HG02852 (cell line): ENCODE measurements around the gene LPIN1.

Source experiments
- ATAC-seq: cut with Tn5 transposase; IDR thresholded peaks from one replicate; pipeline ENCODE4 v1.9.1; 2021; ENCODE audit warnings: mild to moderate bottlenecking, moderate library complexity; ENCODE audit not compliant: unreplicated experiment

The LPIN1 gene

DNA sequence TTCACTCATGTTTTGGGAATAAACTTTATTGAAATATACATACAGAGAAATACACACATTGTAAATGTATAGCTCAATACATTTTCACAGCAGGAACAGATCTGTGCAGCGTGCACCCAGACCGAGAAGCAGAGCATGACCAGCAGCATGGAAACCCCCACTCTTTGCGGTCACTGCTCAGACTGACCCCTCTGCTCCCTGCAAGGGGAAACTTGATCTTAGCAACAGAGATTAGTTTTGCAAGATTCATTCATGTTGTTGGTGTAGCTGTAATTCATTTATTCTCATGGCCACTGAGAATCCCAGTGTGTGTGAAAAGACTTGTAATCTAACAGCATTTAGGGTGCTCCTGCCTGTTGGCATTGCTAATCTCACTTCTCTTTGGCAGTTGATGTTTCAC lies 35.2 kb downstream of the LPIN1 start:
- ATAC-seq = no peak

DNA sequence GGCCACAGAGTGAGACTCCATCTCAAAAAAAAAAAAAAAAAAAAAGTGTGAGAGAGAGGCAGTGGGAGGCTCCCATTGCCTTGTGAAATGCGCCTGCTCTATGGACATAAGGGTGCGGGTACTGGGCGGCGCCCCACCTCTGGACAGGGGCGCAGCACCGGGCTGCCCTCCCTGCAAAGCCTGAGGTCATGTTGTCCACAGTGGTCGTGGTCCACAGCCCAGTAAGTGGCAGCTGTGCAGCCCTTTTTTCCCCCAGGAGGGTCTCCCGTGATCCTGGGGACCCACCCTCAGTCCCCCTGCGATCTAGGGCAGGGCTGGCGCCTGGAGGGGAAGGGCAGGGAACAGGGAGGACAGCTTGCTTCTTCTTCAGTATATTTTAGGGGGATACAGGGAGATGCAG lies 37.8 kb downstream of the LPIN1 start:
- no peak for ATAC-seq

DNA sequence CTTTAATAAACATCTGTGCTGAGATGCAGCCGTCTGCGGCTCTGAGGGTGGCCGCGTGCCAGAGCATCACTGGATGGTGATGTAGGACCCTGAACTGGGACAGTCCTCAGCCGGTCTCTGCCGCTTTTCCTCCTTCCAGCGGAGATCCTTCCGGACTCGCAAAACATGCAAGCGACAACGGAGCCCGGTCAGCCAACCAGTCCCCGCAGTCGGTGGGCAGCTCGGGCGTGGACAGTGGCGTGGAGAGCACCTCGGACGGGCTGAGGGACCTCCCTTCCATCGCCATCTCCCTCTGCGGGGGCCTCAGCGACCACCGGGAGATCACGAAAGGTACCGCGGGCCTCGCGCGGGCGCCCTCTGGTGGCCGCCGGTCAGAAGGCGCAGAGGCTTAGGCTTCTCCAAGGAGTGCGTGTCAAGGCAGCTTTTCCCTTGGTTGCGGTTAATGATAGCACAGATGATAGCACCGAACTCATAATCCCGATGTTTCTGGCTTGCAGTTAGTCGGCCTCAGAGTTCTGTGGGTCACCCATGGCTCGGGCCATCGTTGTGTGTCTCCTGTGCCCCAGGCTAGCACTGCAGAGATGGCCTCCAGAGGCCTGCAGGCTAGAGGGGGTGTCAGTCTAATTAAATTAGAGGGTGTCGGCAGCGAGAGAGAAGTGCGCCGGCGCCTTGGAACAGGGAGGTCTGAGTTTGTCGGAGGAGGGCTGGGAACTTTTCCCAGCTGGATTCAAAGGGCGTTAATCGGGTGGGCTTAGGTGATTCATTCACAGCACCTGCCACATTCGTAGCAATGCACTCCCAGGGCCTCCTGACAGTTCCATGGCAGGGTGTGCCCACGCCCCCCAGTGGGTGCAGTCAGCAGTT lies 38.5 kb downstream of the LPIN1 start:
- no peak for ATAC-seq

DNA sequence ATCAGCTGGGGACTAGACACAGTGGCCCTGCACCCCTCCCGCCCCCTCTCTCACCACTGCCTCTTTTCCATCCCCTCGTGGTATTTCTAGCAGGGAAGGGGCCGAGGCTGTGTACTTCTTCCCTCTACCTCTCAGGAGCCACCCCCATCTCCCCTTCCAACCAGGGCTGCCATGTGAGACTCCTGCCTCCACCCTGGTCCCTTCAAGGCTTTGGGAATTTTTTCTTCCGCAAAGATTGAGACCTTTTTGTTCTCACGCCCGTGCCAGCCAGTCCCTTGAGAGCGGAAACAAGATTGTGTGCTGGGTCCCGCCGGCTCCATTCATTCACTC lies 39.1 kb downstream of the LPIN1 start:
- no peak for ATAC-seq

DNA sequence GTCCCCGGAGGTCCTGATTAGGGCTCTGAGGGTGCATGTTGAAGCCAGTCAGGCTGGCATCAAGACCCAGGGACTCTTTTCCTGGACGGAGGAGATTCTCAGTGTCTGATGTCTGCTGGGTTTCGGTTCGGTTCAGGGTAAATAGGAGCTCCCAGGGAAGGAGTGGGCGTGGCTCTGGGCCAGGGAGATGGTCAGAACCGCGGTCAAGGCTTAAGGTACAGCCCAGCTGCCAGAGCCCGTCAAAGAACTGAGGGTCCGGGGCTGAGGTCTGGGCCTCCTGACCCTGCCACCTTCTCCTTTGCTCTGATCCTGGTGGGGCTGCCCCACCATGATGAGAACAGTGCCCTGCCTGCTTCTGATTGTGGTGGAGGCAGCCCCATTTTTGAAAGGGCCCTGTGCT lies 39.8 kb downstream of the LPIN1 start:
- ATAC-seq = no peak

DNA sequence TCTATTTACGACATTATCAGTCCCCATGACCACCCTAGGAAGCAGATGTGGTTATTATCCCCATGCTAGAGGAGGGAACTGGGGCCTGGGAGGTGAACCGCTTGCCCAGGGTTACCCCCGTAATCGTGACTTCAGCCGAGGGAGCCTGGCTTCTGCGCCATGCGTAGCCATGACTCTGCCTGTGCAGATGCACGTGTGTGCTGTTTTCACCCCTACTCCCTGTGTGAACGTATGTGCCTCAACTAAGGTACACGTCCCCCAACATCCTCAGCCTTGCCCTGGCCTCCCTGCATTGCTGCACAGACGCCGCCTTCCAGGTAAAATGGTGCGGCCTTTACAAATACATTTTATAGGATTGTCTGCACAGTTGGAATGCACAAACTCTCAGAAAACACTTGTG lies 40.2 kb downstream of the LPIN1 start:
- no peak for ATAC-seq

DNA sequence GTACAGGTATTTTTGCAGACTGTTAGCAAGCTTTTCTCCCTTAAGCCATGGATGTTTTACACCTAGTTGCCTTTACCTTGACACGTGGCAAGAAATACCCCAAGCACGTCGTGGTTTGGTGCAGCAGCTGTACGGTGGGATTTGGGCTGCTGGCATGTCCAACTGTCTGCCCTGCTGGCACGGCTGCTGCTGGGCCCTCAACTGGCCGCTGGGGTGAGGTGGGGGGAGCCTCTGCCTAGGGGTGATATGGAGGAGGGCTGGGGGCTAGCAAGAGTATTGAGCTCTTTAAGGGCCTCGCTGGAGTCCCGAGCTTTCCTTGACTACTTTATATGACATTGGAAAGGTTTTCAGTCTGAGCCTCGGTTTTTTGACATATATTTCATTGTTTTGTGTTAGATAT lies 41.6 kb downstream of the LPIN1 start:
- ATAC-seq = no peak

DNA sequence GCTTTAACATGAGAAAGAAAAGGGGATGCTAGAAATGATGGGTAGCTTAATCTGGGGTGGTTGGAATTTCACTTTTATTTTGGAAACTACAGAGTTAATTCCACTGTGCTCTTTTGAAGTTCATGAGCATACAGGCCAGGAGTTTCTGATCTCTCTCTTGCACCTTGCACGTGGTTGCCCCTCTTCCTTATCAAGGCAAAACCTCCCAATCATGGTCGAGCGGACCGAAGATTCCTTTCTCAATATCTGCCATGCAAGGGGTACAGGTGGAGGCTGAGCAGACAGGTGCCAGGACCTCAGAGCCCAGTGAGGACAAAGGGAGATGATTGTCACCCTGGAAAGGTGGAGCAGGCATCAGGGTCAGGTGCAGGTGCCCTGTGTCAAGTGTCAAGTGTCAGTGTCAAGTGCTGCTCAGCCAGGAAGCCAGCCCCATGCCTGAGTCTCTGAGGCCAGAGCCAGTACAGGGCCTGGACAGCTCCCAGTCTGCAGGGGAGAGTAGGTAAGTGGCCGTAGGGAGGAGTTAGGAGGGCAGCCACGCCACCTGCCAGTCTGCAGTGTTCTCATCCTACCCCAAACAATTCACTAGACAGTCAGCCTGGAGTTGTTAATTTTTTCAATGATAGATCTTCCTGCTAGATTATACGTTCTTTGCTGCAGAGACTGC lies 42.2 kb downstream of the LPIN1 start:
- no peak for ATAC-seq

DNA sequence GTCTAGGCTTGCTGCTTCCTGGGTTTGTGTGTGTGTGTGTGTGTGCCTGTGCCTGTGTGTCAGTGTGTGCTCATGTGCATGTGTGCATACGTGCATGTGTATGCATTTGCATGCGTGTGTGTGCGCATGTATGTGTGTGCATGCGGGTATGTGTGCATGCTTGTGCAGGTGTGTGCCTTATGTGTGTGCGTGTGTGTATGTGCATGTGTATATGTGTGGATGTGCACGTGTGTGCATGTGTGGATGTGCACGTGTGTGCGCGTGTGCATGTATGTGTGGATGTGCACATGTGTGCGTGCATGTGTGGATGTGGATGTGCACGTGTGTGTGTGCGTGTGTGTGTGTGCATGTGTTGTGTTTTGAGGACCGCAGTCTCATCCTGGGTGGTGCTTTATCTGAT lies 42.8 kb downstream of the LPIN1 start:
- ATAC-seq = no peak

DNA sequence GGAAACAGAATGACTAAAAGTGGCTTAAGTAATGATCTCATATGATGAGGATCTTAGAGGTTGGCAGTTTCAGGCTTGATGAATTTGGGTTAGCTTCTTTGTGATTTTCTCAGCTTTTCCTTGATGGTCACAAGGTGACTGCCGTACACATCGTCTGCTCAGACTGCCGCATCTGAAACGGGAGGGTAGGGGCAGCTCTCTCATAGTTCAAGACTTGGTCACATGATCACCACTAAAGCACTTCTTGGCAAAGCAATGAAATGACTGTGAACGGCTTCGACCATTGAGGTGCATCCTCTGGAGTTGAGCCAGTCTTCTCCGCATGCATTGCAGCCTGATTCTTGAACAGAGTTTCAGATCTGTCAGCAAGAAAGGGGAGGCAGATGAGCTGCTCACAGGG lies 43.8 kb downstream of the LPIN1 start:
- no peak for ATAC-seq

DNA sequence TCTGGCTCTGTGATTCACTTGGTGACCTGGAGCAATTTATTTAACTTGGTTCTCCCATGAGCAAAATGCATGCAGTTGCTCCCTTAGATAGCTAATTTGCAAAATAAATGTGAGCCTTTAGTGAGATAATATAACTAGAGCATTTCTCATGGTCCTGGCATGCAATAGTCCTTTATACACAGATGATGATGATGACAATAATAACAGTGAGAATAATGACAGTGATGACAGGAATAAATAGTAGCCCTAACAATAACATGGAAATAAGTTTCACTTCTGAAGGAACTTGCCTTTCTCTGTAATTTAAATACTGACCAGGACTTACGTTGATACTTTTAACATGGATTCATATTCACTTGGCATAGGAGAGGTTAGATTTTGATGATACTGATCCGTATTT lies 49.2 kb downstream of the LPIN1 start:
- ATAC-seq = no peak

DNA sequence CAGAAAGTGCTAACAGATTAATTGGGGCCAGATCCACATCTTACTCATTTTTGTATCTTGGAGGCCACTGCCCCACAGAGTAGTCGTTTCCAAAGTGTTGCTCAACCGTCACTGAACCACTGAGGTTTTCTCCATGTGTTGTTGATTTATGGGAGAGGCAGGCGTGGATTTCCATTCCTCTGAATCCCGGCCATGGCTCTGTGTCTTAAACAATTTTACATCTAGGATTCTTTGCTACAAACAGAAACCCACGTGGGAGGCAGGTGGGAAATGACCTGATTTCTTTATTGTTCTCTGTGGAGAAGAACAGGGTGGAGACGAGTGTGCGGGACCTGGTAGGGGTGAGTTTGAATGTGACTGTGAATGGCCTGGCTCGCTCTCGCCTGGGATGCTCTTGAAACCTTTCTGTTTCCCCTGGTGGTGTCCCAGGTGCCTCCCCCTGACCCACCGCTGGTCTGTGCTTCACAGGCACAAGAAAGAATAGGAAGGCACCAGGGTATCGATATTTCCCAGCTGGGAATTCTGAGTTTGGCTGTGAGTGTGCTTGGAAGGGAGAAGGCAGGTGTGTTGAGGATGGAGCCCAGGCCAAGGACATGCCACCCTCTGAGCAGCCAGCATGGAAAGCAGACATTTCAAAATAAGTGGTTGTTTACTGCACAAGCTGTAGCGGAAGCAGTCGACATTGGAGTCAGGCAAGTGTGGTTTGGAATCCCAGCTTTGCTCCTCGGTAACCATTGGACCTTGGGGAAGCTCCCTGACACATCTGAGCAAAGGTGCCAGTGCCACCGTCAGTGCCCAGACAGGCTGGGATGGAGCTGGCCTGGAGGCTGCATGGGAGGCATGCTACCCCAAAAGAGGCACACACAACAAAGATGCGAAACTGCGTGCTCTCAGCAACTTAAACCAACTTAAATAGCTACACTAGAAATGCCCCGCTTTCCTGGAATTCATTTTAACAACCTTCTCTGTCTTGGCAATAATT lies 50.0 kb downstream of the LPIN1 start:
- no peak for ATAC-seq

DNA sequence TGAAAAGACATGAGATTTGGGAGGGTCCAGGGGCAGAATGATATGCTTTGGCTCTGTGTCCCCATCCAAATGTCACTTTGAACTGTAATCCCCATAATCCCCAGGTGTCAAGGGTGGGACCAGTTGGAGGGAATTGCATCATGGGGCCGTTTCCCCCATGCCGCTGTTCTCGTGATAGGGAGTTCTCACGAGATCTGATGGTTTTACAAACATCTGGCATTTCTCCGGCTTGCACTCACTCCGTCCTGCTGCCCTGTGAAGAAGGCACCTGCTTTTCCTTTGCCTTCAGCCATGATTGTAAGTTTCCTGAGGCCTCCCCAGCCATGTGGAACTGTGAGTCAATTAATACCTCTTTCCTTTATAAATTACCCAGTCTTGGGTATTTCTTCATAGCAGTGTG lies 51.4 kb downstream of the LPIN1 start:
- ATAC-seq = no peak

DNA sequence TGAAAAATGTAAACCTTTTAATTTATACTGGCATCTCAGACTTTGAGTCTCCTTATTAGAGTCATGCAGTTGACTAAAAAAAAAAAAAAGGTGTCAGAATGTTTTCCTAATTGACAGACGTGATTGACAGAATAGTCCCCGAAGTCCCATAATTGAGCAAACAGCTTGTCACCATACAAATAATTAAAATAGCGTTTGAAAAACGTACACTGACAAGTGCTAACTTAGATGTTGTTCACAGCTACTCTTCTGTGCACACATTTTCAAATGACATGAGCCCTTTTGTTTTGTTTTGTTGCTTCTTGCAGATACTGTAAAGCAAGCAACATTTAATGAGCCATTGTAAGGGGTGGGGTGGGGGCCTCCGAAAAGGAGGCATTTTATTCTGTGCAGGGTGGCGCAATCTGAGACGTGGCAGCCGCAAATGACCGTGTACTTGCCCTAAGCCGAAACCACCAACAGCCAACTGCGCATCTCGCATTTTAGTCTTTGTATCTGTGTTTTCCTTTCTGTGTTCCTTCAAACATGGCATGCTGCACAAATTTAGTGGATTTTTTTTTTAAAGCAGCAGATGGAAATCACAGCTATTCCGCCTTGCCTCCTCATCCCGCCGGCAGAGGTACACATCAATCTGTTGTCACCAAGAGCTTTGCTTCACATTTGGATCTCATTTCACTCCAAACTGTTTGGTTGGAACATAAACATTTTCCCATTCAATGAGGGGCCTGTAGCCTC lies 52.4 kb downstream of the LPIN1 start:
- no peak for ATAC-seq

DNA sequence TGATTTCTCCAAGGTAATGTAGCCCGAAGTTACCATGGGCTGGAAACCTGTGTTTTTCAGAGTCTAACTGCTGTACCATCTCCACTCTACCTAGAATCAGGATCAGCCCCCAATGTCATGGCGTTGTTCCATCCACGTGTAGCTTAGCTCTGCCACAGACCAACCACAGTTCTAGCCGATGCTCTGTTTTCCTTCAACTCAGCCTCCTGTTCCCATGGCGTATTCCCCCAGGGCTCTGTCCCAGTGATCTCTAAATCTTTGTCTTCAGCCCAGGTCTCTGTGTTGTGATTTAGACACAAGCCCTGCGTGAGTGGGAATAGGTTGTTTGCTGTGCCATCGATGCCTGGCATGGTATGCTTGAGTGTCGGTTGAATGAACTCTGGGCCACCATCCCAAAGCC lies 53.4 kb downstream of the LPIN1 start:
- no peak for ATAC-seq

DNA sequence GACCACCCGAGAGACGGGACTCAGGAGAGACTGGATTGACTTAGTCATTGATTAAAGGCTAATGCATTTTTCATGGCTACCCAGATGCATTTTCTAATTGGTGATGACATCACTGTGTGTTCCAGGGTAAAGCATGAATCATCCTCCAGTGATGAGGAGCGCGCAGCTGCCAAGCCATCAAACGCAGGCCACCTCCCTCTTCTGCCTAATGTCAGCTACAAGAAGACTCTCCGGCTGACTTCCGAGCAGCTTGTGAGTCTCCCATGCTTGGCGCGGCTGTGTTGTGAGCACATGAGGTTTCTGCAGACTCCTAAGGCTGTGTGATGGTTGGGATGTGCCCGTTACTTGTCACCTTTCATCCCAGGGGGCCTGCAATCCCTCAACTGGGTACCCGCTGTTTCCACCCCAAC lies 56.4 kb downstream of the LPIN1 start:
- no peak for ATAC-seq

DNA sequence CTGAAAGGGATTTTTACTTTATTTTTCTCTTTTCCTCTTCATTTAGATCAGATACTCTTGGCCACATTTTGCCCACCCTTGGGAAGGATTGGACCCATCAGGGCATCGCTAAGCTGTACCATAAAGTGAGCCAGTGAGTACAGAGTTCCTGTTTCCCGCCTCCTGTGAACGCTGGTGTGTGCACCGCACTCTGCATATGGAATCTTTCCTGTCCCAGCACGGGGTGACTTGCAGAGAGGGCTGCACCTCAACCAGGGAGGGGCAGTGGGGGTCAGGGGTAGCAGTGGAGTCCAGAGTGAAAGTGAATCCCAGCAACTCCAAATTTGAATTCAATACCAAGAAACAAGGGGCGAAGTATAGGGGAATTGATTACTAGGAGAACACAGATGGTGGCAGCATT lies 58.6 kb downstream of the LPIN1 start:
- ATAC-seq = no peak

DNA sequence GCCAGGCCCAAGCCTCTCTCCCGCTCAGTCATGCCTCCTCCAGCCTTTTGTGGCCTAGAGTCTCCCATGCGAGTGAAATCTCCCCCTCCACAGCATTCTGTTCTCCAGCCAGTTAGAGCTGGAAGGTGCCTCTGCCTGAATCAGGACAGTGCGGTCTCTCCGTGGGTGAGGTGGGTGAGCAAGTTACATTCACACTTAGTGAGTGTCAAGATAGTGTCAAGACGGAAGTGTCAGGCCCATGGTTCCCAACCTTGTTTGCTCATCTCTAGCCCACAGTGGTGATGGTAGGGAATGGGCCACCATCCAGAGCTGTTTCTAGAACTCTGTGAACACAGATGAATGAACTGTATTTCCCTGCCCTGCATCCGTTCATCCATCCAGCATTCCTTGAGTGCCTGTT lies 59.5 kb downstream of the LPIN1 start:
- ATAC-seq = no peak

DNA sequence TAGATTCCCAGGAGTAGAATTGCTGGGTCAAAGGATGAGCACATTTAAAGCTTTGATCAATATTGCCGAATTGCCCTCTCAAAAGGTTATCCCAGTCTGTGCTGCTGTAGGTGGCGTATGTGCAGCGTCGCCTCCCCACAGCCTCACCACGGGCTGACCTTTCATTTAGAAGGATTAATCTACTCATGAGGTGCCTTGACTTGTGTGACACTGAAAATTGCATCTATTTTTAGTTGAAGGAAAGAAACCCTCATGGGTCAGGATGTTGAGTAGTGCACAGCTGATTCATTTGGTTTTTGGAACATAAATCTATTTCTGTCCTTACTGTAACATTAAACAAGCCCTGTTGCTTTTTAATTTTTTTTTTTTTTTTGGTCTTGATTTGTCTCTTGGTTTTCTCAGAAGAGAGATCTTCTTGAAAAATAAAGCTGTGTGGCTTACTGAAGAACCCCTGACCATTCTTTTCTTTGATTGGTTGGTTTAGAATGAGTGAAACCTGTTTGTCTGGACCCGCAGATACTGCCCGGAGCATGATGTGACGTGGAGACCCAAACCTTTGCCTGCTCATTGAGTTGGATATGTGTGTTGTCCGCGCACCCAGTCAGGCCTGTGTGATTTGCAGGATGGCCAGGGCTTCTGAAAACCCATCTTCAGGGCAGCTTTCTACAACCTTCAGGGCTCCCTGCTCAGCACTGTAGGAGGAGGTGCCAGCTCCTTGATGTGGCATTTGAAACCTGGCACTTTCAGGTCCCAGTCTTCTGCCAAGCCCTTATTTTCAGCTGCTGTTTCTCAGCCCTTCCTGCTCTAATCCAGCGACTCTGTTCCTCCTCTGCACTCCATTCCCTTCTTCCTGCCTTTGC lies 61.0 kb downstream of the LPIN1 start:
- ATAC-seq = no peak

DNA sequence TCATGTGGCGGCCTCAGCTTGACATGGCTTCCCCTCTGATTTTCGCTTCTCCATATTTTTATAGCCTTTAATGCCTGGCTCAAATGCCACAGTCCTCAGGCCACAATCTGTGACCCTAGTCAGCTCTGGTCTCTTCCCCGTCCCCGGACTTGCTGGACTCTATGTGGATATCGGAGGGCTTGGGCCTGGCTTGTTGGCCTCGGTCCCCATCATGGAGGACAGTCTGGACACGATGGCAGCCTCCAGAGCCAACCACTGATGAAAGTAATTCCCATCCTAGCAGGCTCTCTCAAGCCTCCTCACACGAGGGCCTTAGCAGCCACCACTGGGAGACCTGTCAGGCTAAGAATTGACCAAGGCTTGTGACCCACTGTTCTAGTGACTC lies 61.6 kb downstream of the LPIN1 start:
- no peak for ATAC-seq
